Activated CD4-positive, alpha-beta T cell treated with anti-CD3 and anti-CD28 coated beads, Interleukin-2, amount 10 ng/mL, durations not matched to agents 7 days and 5 days (primary cell): ENCODE results near the gene GUCA1A. TPM values are rescaled to one million over a fixed set of nuclear protein-coding genes. Genes with fewer than 3 reads are reported as not detected.

Experiments
- CTCF ChIA-PET: fragments of 350-600 bp; sonication (Branson Sonifier 250); formaldehyde crosslinking; loops from one replicate; lab custom pipeline; 2021; ENCODE audit warnings: antibody characterized with exemption; lab: Charles Lee
- POLR2A ChIA-PET: fragments of 350-600 bp; sonication (Branson Sonifier 250); formaldehyde crosslinking; loops from one replicate; lab custom pipeline; 2021; ENCODE audit warnings: antibody characterized with exemption; lab: Charles Lee
- DNase-seq: peaks from one replicate; pipeline ENCODE4 v3.0.0-alpha.2; 2020
- H3K27ac Mint-ChIP-seq: one replicate; pipeline ENCODE4 v1.8.0; 2021; ENCODE audit warnings: mild to moderate bottlenecking, moderate library complexity, mixed read lengths
- H3K27me3 Mint-ChIP-seq: one replicate; pipeline ENCODE4 v1.8.0; 2021; ENCODE audit warnings: mixed read lengths
- H3K36me3 Mint-ChIP-seq: one replicate; pipeline ENCODE4 v1.8.0; 2021; ENCODE audit warnings: low read depth, mixed read lengths
- H3K4me1 Mint-ChIP-seq: one replicate; pipeline ENCODE4 v1.8.0; 2021; ENCODE audit warnings: mixed read lengths
- H3K4me3 Mint-ChIP-seq: one replicate; pipeline ENCODE4 v1.8.0; 2021; ENCODE audit warnings: mild to moderate bottlenecking, moderate library complexity, mixed read lengths
- H3K9me3 Mint-ChIP-seq: one replicate; pipeline ENCODE4 v1.8.0; 2021; ENCODE audit warnings: mixed read lengths
- total RNA-seq, 2 experiments: library from RNA; stranded (reverse); gene quantifications; one replicate each; pipeline ENCODE4 v1.2.3, GENCODE V29; 2021

The GUCA1A gene
- total RNA-seq, 2 experiments from 2014 or later: not detected

DNA sequence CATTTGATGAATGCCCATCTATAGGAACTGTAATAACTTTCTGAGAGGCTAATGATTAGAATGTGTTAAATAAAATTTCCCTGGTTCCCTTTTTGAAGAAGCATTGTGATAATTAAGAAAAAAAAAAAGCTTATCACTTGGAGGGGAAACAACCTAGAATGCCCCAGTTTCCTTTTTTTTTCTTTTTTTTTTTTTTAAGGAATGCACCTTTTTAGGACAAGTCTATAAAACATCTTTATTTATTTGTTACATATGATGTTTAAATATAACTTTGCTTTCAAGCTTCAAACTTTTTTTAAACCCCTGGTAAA is 51.8 kb downstream of the GUCA1A start:
- Mint-ChIP-seq H3K27ac (no peak overlapping the region), H3K36me3 (peaks cover 8% of the 10 kb centered on the region), H3K4me3 (no peak overlapping the region), H3K4me1 (peaks cover 6% of the 10 kb centered on the region), H3K27me3 (no peaks in the 10 kb centered on the region), H3K9me3 (no peaks in the 10 kb centered on the region)
- ChIA-PET POLR2A (no interaction called here), CTCF (interaction anchor here (0.6 kb wide), 3 partner anchors 183 to 1642 kb away, joined by 3 to 4 read pairs (median 3); no protein-coding TSS in a partner anchor)
- DNase-seq: no peak

DNA sequence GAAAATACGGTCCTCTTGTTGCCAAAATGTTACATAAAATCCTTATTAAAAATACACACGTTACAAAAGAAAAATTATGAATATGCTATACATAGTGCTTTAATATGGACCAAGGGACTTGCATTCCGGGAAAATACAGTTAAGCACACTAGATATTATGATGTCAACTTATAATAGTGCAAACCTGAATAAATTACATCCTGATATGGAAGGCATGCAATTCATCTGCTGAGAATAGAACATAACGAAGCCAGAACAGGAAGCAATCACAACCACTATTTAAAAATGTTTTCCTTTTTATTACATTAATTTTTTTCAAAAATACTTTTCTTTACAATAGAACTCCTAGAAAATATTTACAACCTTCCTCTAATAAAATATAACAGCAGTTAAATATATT is 52.3 kb downstream of the GUCA1A start:
- ChIA-PET CTCF (interaction anchor here (0.6 kb wide), 3 partner anchors 22 to 1643 kb away, joined by 3 to 6 read pairs (median 4); no protein-coding TSS in a partner anchor), POLR2A (no interaction called here)
- Mint-ChIP-seq H3K27me3 (no peaks in the 10 kb centered on the region), H3K4me3 (no peak overlapping the region), H3K4me1 (peaks cover 6% of the 10 kb centered on the region), H3K9me3 (no peaks in the 10 kb centered on the region), H3K36me3 (peaks cover 8% of the 10 kb centered on the region), H3K27ac (no peak overlapping the region)
- no peak for DNase-seq

DNA sequence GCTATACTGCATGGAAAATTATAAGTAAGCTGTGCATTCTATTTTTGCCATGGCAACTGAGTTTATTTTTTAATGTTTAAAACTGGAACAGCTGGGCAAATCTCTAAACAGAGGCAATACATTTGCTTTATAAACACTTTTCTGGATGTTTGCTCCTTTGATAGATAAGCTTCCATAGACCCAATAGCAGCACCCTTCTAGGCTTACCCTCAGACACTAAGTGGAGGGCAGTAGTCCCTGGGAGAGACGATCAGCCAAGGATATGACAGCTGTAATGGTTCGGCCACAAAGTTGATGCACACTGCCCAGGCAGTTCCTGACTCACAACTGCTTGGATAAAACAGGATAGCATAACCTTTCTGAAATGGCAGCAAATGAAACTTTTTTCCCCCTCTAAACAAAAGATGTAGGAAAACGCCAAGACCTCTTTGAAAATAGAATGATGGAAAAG is 53.0 kb downstream of the GUCA1A start:
- POLR2A ChIA-PET: no interaction called here
- H3K4me3 Mint-ChIP-seq: no peak overlapping the region
- H3K27ac Mint-ChIP-seq: no peak overlapping the region
- DNase-seq: no peak
- H3K4me1 Mint-ChIP-seq: peaks cover 6% of the 10 kb centered on the region
- no peaks in the 10 kb centered on the region for H3K9me3 Mint-ChIP-seq
- peaks cover 8% of the 10 kb centered on the region for H3K36me3 Mint-ChIP-seq
- CTCF ChIA-PET: interaction anchor here (0.5 to 1.2 kb wide), 2 partner anchors 321 to 349 kb away, joined by 3 to 4 read pairs; no protein-coding TSS in a partner anchor
- H3K27me3 Mint-ChIP-seq: no peaks in the 10 kb centered on the region

DNA sequence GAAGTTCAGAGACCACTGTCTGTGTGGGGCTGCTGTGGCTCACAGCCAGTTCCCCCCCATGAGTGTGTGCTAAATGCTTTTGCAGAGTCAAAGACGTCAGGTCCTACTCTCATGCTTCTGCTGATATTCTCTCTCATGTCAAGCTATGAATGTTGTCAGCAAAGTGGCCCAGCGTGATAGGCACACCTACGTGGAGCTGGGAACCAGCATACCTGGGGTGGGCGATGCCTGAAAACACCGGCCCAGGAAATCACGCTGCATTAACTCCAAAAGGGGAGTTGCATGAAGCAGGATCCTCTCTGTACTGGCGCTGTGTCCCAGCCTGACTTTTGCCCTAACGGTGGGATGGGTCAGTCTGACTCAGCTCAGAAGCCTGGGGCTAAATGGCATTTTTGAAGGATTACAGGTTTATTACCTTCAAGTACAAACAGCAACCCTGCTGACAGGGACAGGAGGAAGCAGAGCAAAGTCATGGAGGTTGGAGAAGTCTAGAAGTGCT is 53.5 kb downstream of the GUCA1A start:
- peaks cover 6% of the 10 kb centered on the region for H3K4me1 Mint-ChIP-seq
- H3K4me3 Mint-ChIP-seq: no peak overlapping the region
- H3K36me3 Mint-ChIP-seq: peaks cover 8% of the 10 kb centered on the region
- no peak overlapping the region for H3K27ac Mint-ChIP-seq
- H3K9me3 Mint-ChIP-seq: no peaks in the 10 kb centered on the region
- ChIA-PET POLR2A (no interaction called here), CTCF (interaction anchor here (1.2 kb wide), 1 partner anchor 321 kb away, joined by 4 read pairs; no protein-coding TSS in a partner anchor)
- H3K27me3 Mint-ChIP-seq: no peaks in the 10 kb centered on the region
- DNase-seq: no peak

DNA sequence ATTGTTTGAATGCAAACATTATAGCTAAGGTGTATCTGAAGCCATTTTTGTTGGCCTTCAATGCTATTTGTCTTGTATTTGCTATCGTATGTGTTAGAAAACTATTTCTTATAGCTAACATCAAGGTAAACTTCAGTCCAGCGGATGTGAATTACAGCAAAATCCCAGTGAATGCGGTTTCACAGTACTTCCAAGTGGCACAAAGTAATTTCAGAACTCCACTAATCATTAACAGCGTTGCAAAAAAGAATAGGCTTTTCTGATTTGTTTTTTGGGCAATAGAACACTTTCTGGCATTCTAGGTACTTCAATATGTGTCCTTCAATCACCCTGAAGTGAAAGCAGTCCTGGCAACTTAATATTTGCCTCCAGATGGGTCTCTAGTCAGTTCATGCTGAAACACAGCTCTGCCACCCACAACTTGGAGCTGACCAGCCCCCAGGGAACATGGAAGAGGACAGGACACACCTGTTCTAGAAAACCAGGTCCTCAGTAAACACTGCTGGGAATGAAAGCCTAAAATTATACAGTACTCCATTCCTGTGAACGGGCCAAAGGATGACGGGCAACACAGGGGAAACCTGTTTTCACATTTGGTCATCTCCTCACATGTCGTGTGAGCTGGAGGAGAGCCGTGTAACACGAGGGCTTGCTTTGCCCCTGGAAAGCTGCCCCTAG is 54.1 kb downstream of the GUCA1A start:
- Mint-ChIP-seq H3K36me3 (peaks cover 8% of the 10 kb centered on the region), H3K4me3 (no peak overlapping the region), H3K4me1 (peaks cover 6% of the 10 kb centered on the region), H3K27ac (no peak overlapping the region), H3K9me3 (no peaks in the 10 kb centered on the region), H3K27me3 (no peaks in the 10 kb centered on the region)
- ChIA-PET POLR2A (no interaction called here), CTCF (interaction anchor here (1.2 kb wide), 1 partner anchor 320 kb away, joined by 4 read pairs; no protein-coding TSS in a partner anchor)
- DNase-seq: no peak

DNA sequence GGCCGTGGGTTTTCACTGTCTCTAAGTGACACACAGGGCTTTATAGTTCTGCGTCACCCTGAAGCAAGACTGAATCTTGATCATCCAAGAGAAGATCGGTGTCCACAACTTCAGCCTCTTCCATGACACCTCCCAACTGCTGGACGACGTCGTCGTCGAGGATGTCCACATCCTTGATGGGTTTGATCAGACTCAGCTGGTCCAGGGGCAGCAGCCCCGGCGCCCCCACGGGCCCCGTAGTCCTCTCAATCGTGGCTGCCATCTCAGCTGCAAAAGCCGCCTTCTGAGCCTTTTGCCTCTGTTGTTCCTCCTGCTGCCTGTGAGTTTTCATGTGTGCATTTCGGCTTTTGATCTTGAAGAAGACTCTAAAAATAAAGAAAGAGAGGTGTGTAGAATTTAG is 55.1 kb downstream of the GUCA1A start:
- POLR2A ChIA-PET: no interaction called here
- CTCF ChIA-PET: interaction anchor here (0.6 kb wide), 1 partner anchor 20 kb away, joined by 3 read pairs; no protein-coding TSS in a partner anchor
- DNase-seq: no peak
- Mint-ChIP-seq H3K27me3 (no peaks in the 10 kb centered on the region), H3K36me3 (peaks cover 8% of the 10 kb centered on the region), H3K4me3 (no peak overlapping the region), H3K27ac (no peak overlapping the region), H3K9me3 (no peaks in the 10 kb centered on the region), H3K4me1 (peaks cover 6% of the 10 kb centered on the region)

Other genes starting within 250 kb of the GUCA1A start
- gene CCND3, start 231.6 kb upstream of the GUCA1A start, total RNA-seq: 100 to 1,000 TPM; 461 to 520 TPM
- gene TAF8, start 122.8 kb upstream of the GUCA1A start, total RNA-seq: 10 to 100 TPM; 53.2 to 60.2 TPM
- under 1 TPM in 1 of 2 experiments, not detected in 1; 0.02 TPM for gene C6orf132, start 30.7 kb upstream of the GUCA1A start, total RNA-seq
- under 1 TPM; 0.60 to 0.79 TPM for gene GUCA1B, start 21.6 kb downstream of the GUCA1A start, total RNA-seq
- 10 to 100 TPM; 27.9 to 33.1 TPM for gene MRPS10, start 44.5 kb downstream of the GUCA1A start, total RNA-seq